LNCaP clone FGC (cell line): ENCODE data around the gene EFNA5.

ENCODE experiments used
- DNase-seq: peaks from one replicate; pipeline ENCODE4 v3.0.0-alpha.2; 2011; ENCODE audit warnings: low read depth
- H3K4me3 ChIP-seq: 2 replicates; pipeline ENCODE4 v1.5.1; 2011; ENCODE audit warnings: mild to moderate bottlenecking, low read depth, low read length, control low read depth
- TF ChIP-seq, protein P1 (sequence below): IDR thresholded peaks from 2 replicates; pipeline ENCODE4 v1.5.1; 2012; ENCODE audit warnings: mild to moderate bottlenecking; ENCODE audit not compliant: control insufficient read depth, insufficient read depth; ENCODE audit errors: extremely low read depth

The EFNA5 gene

DNA sequence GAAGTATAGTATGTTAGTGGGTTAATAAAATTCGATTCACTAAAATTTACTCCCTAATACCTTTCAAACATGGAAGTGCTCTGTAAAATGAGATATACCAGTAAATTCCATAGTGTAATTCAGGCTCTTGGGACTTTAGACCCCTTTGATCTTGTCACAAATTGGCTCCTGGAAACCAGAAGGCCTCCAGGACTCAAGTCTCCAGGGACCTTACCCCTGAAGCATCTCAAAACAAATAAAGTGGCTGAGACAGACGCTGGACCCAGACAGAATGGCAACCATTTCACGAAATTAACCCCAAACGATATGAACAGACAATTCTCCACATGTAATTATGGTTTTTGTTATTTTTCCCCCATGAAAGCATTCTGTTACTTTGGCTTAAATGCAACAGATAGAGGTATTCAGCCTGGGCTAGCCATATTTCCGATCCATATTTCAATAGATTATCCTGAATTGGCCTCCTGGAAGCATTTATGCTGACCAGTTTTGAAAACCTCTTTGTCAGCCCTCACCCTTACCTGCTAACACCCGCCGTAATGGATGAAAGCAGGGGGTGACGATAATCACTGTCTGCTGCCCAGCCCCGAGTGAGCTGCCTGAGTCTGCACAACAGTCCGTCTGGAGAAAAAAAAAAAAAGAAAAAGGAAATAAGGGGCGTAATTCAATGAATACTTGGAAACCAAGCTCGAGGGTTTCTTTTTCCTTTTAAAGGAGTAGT is 34.1 kb upstream of the EFNA5 start:
- H3K4me3 ChIP-seq = no peak overlapping the region
- TF ChIP-seq, protein P1, sequence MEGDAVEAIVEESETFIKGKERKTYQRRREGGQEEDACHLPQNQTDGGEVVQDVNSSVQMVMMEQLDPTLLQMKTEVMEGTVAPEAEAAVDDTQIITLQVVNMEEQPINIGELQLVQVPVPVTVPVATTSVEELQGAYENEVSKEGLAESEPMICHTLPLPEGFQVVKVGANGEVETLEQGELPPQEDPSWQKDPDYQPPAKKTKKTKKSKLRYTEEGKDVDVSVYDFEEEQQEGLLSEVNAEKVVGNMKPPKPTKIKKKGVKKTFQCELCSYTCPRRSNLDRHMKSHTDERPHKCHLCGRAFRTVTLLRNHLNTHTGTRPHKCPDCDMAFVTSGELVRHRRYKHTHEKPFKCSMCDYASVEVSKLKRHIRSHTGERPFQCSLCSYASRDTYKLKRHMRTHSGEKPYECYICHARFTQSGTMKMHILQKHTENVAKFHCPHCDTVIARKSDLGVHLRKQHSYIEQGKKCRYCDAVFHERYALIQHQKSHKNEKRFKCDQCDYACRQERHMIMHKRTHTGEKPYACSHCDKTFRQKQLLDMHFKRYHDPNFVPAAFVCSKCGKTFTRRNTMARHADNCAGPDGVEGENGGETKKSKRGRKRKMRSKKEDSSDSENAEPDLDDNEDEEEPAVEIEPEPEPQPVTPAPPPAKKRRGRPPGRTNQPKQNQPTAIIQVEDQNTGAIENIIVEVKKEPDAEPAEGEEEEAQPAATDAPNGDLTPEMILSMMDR = no peak
- DNase-seq = no peak

DNA sequence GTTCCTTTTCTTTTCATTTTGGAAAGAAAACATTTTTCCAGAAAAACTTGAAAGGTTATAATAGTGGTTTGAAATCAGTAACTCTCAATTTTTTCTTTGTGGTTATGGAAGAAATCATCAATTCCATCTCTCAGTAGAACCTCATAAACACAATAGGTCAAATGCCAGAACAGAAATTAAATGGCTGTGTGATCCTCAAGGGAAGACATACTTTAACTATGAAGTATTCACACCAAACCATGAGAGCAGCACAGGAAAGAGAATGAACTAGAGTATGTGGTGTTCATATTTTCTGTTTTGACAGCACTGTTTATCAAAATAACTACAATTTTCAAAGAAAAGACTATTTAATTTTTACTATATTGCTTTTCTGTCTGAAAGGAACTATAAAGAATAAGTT is 29.7 kb upstream of the EFNA5 start:
- no peak for DNase-seq
- H3K4me3 ChIP-seq = no peak overlapping the region
- TF ChIP-seq, protein P1 = no peak

DNA sequence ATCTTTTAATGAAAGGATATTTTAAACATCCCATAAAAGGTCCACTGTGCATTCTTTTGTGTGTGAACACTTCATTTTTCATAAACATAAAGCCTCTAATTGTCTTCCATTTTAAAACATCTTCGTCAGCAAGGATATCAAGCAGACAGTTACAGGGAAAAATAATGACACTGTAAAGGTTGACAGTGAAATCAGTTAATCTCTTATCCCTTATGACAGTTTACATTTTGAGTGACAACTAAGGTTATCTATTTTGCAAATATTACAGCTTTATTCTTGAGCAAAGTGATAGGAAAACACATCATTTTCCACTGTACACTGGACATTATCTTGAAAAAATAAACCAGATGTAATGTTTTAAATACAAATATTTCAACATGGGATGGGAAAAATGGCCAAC is 28.7 kb upstream of the EFNA5 start:
- H3K4me3 ChIP-seq = no peak overlapping the region
- TF ChIP-seq, protein P1 = no peak
- no peak for DNase-seq

DNA sequence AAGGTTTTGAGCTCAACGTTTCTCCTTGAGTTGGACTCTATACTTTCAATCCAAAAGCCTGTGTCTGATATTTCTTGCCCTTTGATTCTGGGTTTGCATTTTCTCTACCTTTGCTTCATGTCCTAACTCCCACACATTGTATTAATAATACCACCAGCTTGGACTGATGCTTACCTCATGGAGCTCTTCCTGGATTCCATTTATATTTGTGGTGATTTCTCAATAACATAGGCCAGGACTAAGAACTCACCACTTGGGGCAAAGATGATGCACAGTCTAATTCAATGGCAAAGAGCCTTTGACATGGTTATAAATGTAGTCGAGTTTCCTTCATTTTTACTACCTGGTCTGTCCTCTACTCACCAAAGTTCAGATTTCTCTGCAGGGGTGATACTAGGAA is 27.5 kb upstream of the EFNA5 start:
- H3K4me3 ChIP-seq = no peak overlapping the region
- TF ChIP-seq, protein P1 = no peak
- DNase-seq = no peak

DNA sequence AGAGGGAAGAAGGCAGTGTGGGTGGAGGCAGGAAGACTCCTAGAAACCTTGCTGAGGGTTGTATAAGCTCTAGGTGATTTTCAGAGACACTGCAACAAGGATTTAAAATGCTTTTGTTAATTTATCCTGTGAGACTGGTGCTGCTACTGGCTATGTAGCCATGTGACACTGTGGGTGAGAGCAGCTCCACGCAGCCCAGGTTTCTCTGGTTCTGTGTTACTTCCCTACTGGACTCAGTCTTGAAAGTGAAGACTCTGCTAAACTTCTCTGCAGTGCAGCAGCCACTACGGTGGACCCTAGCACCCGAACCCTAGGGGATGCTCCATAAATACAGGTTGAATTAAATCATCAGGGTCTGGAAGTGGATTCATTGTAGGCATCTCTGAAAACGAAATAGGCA is 25.8 kb upstream of the EFNA5 start:
- DNase-seq = no peak
- TF ChIP-seq, protein P1 = no peak
- H3K4me3 ChIP-seq = no peak overlapping the region

DNA sequence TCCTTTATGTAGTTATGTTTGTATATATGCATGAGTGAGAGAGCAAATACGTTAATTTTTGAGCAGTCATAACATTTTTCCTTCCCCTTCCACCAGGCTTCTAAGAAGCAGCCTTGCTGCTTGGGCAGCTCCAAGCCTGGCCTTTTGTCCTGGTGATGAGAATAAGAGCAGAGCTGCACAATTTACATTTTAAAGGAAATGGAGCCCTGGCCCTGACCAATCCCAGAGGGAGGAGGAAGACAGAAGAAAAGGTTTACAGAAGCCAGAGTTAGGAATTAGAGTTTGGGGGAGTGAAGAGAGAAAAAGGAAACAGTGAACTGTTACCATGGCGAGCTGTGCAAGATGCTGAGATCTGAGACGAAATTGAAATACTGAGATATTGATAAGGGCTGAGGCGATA is 25.3 kb upstream of the EFNA5 start:
- TF ChIP-seq, protein P1 = no peak
- no peak for DNase-seq
- H3K4me3 ChIP-seq = no peak overlapping the region

DNA sequence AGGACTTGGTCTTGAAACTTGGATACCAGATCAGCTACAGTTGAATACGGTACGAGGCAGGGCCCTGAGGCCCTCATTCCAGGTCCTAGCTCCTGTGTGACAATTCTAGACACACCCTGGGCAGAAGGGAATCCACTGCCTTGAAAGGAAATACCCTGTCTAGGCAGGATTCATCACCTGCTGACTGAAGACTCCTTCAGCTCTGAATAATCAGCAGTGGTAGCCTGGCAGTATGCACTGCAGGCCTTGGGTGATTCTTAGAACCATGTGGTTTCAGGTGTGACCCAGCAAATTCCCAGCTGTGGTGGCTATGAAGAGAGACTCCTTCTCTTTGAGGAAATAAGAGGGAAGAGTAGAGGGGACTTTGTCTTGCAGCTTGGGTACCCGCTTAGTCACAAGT is 17.2 kb upstream of the EFNA5 start:
- no peak for DNase-seq
- TF ChIP-seq, protein P1 = no peak
- H3K4me3 ChIP-seq = no peak overlapping the region
